Uterus (tissue), 4 donors: ENCODE data around the gene DGKG. TPM values are rescaled to one million over a fixed set of nuclear protein-coding genes. Genes with fewer than 3 reads are reported as not detected.

ENCODE experiments used
- DNase-seq, 2 donors: peaks; one replicate each; pipeline ENCODE4 v3.0.0-alpha.2; 2019 to 2020
- H3K27ac ChIP-seq, 2 donors: fragments of 200-600 bp; sonication (generic); 1 replicate in 1 of 2; 2 replicates in 1 of 2; pipeline ENCODE4 v1.5.1; 2016 to 2018
- H3K27me3 ChIP-seq, 2 donors: fragments of 200-600 bp; sonication (generic); one replicate each; pipeline ENCODE4 v1.5.1; 2018 to 2019; ENCODE audit warnings: control low read depth in 1 of 2
- H3K36me3 ChIP-seq, 2 donors: fragments of 200-600 bp; sonication (generic); one replicate each; pipeline ENCODE4 v1.5.1; 2019; ENCODE audit warnings: control low read depth in 1 of 2
- H3K4me1 ChIP-seq, 2 donors: fragments of 200-600 bp; sonication (generic); one replicate each; pipeline ENCODE4 v1.5.1; 2018 to 2019; ENCODE audit warnings: control low read depth in 1 of 2
- H3K4me3 ChIP-seq, 2 donors: fragments of 200-600 bp; sonication (generic); 1 replicate in 1 of 2; 2 replicates in 1 of 2; pipeline ENCODE4 v1.5.1; 2018 to 2019; ENCODE audit warnings: mild to moderate bottlenecking in 1 of 2
- H3K9me3 ChIP-seq, 2 donors: fragments of 200-600 bp; sonication (generic); one replicate each; pipeline ENCODE4 v1.5.1; 2019; ENCODE audit warnings: control low read depth in 1 of 2
- POLR2A ChIP-seq, 2 donors: fragments of 450-650 bp; IDR thresholded peaks; one replicate each; pipeline ENCODE4 v1.6.1; 2016; ENCODE audit warnings: antibody characterized with exemption in 2 of 2, mild to moderate bottlenecking in 1 of 2, moderate library complexity in 1 of 2
- intact Hi-C: fragments of 100-400 bp; cut with DNase I; formaldehyde crosslinking; loops from one replicate; pipeline ENCODE4 v1.15.1; 2023; ENCODE audit warnings: low total_unique reads
- total RNA-seq, 4 donors: library from RNA; depleted of rRNA in 3 of 4; stranded (reverse); fragments of >200 nt in 3 of 4; gene quantifications; one replicate each; pipeline versions ENCODE4 v1.1.0 to v1.2.4, GENCODE V29; 2014 to 2023
- TF ChIP-seq, protein P1 (sequence below), 4 experiments: fragments of 200-600 bp in 2 of 4; fragments of 450-650 bp in 2 of 4; sonication (generic) in 2 of 4; IDR thresholded peaks; one replicate each; pipeline ENCODE4 v1.5.1; 2016 to 2019; ENCODE audit warnings: antibody characterized with exemption in 4 of 4, mild to moderate bottlenecking in 2 of 4, moderate library complexity in 1 of 4
- donor health status: DM: yes; HTN: yes; CAD: no.

The DGKG gene
- total RNA-seq, 4 donors from 2014 or later: 1.9 to 10.8 (median 6.7) TPM

DNA sequence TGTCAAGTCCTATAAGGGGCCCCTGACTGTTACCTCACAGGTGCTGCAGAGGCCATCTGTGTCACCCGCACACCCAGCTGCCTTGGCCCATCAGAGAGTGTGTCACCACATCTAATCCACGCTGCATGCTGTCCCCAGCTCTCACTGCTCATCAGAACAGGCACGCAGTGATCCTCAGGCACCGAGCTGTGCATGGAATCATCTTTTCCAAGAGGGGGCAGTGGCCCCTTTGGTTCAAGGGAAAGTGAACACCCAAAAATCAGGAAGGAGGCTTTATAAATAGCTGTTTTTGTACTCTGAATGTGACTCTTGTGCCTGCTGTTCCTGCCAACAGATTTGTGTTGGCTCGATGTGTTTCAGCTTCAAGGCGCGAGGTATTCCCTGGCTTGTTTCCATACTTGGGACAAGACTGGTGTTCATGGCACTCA, 142.8 kb downstream of the DGKG start:
- H3K4me3 ChIP-seq: no peak overlapping the region
- no peak overlapping the region for H3K27ac ChIP-seq
- DNase-seq: no peak
- TF ChIP-seq POLR2A (IDR thresholded peaks at IDR 0.05): no peak
- TF ChIP-seq, protein P1, sequence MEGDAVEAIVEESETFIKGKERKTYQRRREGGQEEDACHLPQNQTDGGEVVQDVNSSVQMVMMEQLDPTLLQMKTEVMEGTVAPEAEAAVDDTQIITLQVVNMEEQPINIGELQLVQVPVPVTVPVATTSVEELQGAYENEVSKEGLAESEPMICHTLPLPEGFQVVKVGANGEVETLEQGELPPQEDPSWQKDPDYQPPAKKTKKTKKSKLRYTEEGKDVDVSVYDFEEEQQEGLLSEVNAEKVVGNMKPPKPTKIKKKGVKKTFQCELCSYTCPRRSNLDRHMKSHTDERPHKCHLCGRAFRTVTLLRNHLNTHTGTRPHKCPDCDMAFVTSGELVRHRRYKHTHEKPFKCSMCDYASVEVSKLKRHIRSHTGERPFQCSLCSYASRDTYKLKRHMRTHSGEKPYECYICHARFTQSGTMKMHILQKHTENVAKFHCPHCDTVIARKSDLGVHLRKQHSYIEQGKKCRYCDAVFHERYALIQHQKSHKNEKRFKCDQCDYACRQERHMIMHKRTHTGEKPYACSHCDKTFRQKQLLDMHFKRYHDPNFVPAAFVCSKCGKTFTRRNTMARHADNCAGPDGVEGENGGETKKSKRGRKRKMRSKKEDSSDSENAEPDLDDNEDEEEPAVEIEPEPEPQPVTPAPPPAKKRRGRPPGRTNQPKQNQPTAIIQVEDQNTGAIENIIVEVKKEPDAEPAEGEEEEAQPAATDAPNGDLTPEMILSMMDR (IDR thresholded peaks at IDR 0.05): no peak
- no peaks in the 10 kb centered on the region for H3K36me3 ChIP-seq
- H3K27me3 ChIP-seq: no peaks in the 10 kb centered on the region
- intact Hi-C loops: no loop called here
- H3K4me1 ChIP-seq: no peaks in the 10 kb centered on the region
- H3K9me3 ChIP-seq: no peaks in the 10 kb centered on the region

DNA sequence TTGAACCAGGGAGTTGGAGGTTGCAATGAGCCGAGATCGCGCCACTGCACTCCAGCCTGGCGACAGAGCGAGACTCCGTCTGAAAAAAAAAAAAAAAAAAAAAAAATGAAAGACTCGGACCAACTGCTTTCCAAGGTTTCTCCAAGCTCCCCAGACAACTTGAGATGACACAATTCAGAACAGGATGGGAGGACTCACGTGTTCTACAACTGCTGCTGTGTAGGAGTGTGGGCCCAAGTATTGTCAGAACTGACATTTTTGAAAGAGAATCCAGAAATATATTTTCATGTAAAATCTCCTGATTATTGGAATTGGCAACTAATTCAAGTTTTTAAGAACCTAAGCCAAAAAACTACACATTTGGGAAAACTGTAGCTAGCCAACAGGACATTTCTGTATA, 143.6 kb downstream of the DGKG start:
- H3K27ac ChIP-seq: no peak overlapping the region
- no peaks in the 10 kb centered on the region for H3K4me1 ChIP-seq
- no peak for TF ChIP-seq POLR2A (IDR thresholded peaks at IDR 0.05)
- TF ChIP-seq, protein P1 (IDR thresholded peaks at IDR 0.05): no peak
- no peak for DNase-seq
- H3K9me3 ChIP-seq: no peaks in the 10 kb centered on the region
- H3K36me3 ChIP-seq: no peaks in the 10 kb centered on the region
- H3K4me3 ChIP-seq: no peak overlapping the region
- intact Hi-C loops: no loop called here
- no peaks in the 10 kb centered on the region for H3K27me3 ChIP-seq

DNA sequence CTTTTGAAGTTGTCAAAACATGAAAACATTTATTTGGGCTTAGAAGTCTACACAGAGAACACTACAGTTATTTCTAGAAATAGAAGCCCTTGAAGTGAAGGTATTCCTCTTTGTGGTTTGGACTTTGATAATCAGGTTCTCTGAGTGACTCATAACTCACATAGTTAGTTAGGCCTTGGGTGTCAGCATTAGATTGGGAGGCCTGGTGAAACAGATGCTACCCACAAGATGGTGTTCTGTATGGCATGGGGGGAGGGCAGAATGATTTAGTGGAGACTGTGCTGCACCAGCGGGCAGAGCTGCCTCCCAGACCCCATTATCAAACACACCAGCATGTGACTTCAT, 144.2 kb downstream of the DGKG start:
- no peak for DNase-seq
- Histone ChIP-seq H3K27me3 (no peaks in the 10 kb centered on the region), H3K9me3 (no peaks in the 10 kb centered on the region), H3K27ac (no peak overlapping the region), H3K36me3 (no peaks in the 10 kb centered on the region), H3K4me3 (no peak overlapping the region), H3K4me1 (no peaks in the 10 kb centered on the region)
- intact Hi-C loops: no loop called here
- TF ChIP-seq POLR2A (IDR thresholded peaks at IDR 0.05): no peak
- TF ChIP-seq, protein P1 (IDR thresholded peaks at IDR 0.05): no peak

DNA sequence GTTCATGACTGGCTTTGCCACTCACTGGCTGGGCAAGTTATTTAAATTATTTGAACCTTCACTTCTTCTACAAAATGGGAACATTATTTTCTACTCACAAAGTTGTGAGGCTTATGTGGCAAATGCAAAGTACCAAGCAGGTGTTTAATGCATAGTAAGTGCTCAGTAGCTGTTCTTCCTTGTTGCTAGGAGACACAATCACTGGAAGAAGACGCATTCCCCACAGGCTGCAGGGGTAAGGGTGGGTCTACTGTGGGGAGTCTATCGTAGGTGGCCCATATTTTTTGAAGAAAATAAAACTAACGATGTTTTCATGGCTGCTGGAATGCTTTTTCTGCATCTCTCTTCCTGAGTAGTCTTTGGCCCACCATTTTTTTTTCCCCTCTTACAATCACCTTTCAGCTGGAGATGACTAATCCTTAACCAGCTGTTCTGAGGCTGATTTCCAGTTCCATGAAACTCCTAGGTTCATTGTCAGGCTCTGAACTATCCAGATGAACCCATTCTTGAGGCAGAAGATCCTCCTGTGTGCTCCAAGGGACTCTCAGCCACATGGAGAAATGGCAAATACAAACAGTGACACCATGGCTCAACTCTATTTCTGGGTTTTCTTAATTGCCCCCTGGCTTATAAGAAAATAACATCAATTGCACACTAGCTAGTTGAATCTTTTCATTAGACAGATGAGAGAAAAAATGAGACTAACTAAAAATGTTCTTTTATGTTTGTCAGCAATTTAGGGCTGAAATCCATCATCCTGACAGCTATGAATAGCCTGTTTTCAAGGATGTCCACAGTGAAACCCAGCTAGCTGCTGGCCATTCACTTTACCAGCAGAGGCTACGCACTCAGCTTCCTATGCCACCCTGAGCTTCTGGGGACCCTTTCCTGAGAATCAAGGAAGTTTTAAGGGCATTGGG, 144.9 kb downstream of the DGKG start:
- intact Hi-C loops: no loop called here
- no peak for DNase-seq
- no peaks in the 10 kb centered on the region for H3K27me3 ChIP-seq
- no peak for TF ChIP-seq POLR2A (IDR thresholded peaks at IDR 0.05)
- TF ChIP-seq, protein P1 (IDR thresholded peaks at IDR 0.05): no peak
- H3K9me3 ChIP-seq: no peaks in the 10 kb centered on the region
- no peaks in the 10 kb centered on the region for H3K4me1 ChIP-seq
- H3K4me3 ChIP-seq: no peak overlapping the region
- no peak overlapping the region for H3K27ac ChIP-seq
- H3K36me3 ChIP-seq: no peaks in the 10 kb centered on the region

DNA sequence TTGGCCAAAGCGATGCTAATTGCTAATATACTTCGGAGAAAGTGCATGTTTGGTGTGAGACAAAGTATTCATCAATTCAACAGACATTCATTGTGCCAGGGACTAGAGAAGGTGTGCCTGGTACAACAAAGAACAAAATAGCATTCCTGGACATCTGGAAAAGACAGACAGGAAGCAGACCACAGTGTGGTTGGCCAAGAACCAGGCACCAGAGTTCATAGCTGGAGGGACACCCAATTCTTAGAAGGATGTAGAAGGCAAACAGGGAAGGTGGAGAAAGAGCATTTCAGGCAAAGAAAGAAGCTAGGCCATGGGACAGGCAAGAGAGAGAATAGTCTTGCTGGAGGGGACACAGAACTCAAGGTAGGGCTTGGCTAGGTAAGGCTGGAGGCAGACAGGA, 147.4 kb downstream of the DGKG start:
- H3K27me3 ChIP-seq: no peaks in the 10 kb centered on the region
- intact Hi-C loops: no loop called here
- H3K9me3 ChIP-seq: no peaks in the 10 kb centered on the region
- TF ChIP-seq, protein P1 (IDR thresholded peaks at IDR 0.05): no peak
- TF ChIP-seq POLR2A (IDR thresholded peaks at IDR 0.05): no peak
- H3K4me3 ChIP-seq: no peak overlapping the region
- no peak overlapping the region for H3K27ac ChIP-seq
- H3K36me3 ChIP-seq: no peaks in the 10 kb centered on the region
- no peaks in the 10 kb centered on the region for H3K4me1 ChIP-seq
- DNase-seq: no peak
